ENCODE measurements around the gene TNKS2. TPM values are rescaled to one million over a fixed set of nuclear protein-coding genes. Genes with fewer than 3 reads are reported as not detected.

The TNKS2 gene
- total and polyA plus RNA-seq, 2 donors (not counting 1 experiment from before 2014, with no cell fraction given) = 17.5 to 45.8 TPM

GRCh38 chr10:91787810-91788209, 10.4 kb upstream of the TNKS2 start:
- no peak overlapping the region for H3K4me3 ChIP-seq (ENCODE audit: control extremely low read depth in 1 of 5, extremely low read depth in 1 of 5, insufficient read depth in 1 of 5, low read depth in 2 of 5, low read length in 4 of 5)
- 100% methylated on average over 2 of the region's 2 CpGs for WGBS (ENCODE audit: insufficient coverage)
- H4K20me1 ChIP-seq (ENCODE audit: control insufficient read depth, insufficient read depth, low read length, poor library complexity, severe bottlenecking) = no peaks in the 10 kb centered on the region
- H2AFZ ChIP-seq (ENCODE audit: insufficient read depth, low read depth, low read length, poor library complexity, severe bottlenecking) = no peak overlapping the region
- H3K79me2 ChIP-seq (ENCODE audit: control insufficient read depth, insufficient read depth, low read length) = no peaks in the 10 kb centered on the region
- H3K9ac ChIP-seq (ENCODE audit: low read length) = no peak overlapping the region
- Mint-ChIP-seq H3K4me3 (no peak overlapping the region), H3K4me1 (no peaks in the 10 kb centered on the region), H3K27ac (no peak overlapping the region), H3K27me3 (no peaks in the 10 kb centered on the region), H3K9me3 (ENCODE audit: insufficient read depth) (no peaks in the 10 kb centered on the region)
- ATAC-seq (ENCODE audit: low read depth) (no peak), DNase-seq (no peak)
- intact Hi-C loops (cut with micrococcal nuclease) = no loop called here
- H3K4me2 ChIP-seq (replicated peaks; ENCODE audit: low read depth, low read length, poor library complexity, severe bottlenecking) = no peak overlapping the region
- TF ChIP-seq CTCF (IDR thresholded peaks at IDR 0.05) = no peak
- TF ChIP-seq EZH2 (IDR thresholded peaks at IDR 0.05; ENCODE audit: borderline replicate concordance, insufficient read depth, low read depth, low read length, poor library complexity, severe bottlenecking) = no peak
- ChIA-PET POLR2A (no interaction called here), CTCF (no interaction called here)
- H3K36me3 ChIP-seq (replicated peaks in 1 of 2; ENCODE audit: control extremely low read depth in 1 of 2, control insufficient read depth in 1 of 2, extremely low read depth in 1 of 2, insufficient read depth in 2 of 2, low read length in 1 of 2) = no peaks in the 10 kb centered on the region
- no peak overlapping the region for H3K27ac ChIP-seq (ENCODE audit: low read length in 2 of 2)
- H3K9me3 ChIP-seq (ENCODE audit: control extremely low read depth in 1 of 3, control insufficient read depth in 2 of 3, insufficient read depth in 1 of 3, low read length in 2 of 3) = no peaks in the 10 kb centered on the region
- no peaks in the 10 kb centered on the region for H3K4me1 ChIP-seq (ENCODE audit: control insufficient read depth in 2 of 2, insufficient read depth in 2 of 2, low read length in 2 of 2)
- no peaks in the 10 kb centered on the region for H3K27me3 ChIP-seq (replicated peaks in 1 of 4; ENCODE audit: control extremely low read depth in 1 of 4, control insufficient read depth in 3 of 4, insufficient read depth in 4 of 4, low read length in 3 of 4)

- Mint-ChIP-seq H3K4me1 (no peaks in the 10 kb centered on the region), H3K27ac (no peak overlapping the region), H3K27me3 (no peaks in the 10 kb centered on the region), H3K9me3 (ENCODE audit: insufficient read depth) (no peaks in the 10 kb centered on the region), H3K4me3 (no peak overlapping the region)
- H3K36me3 ChIP-seq (replicated peaks in 1 of 2; ENCODE audit: control extremely low read depth in 1 of 2, control insufficient read depth in 1 of 2, extremely low read depth in 1 of 2, insufficient read depth in 2 of 2, low read length in 1 of 2) = no peaks in the 10 kb centered on the region
- H2AFZ ChIP-seq (ENCODE audit: insufficient read depth, low read depth, low read length, poor library complexity, severe bottlenecking) = no peak overlapping the region
- ChIA-PET CTCF (no interaction called here), POLR2A (no interaction called here)
- no peak overlapping the region for H3K27ac ChIP-seq (ENCODE audit: low read length in 2 of 2)
- no peak overlapping the region for H3K9ac ChIP-seq (ENCODE audit: low read length)
- no peak for TF ChIP-seq EZH2 (IDR thresholded peaks at IDR 0.05; ENCODE audit: borderline replicate concordance, insufficient read depth, low read depth, low read length, poor library complexity, severe bottlenecking)
- no peak for TF ChIP-seq CTCF (IDR thresholded peaks at IDR 0.05)
- H3K27me3 ChIP-seq (replicated peaks in 1 of 4; ENCODE audit: control extremely low read depth in 1 of 4, control insufficient read depth in 3 of 4, insufficient read depth in 4 of 4, low read length in 3 of 4) = no peaks in the 10 kb centered on the region
- DNase-seq (no peak), ATAC-seq (ENCODE audit: low read depth) (no peak)
- H3K4me2 ChIP-seq (replicated peaks; ENCODE audit: low read depth, low read length, poor library complexity, severe bottlenecking) = no peak overlapping the region
- no peaks in the 10 kb centered on the region for H4K20me1 ChIP-seq (ENCODE audit: control insufficient read depth, insufficient read depth, low read length, poor library complexity, severe bottlenecking)
- no peaks in the 10 kb centered on the region for H3K4me1 ChIP-seq (ENCODE audit: control insufficient read depth in 2 of 2, insufficient read depth in 2 of 2, low read length in 2 of 2)
- intact Hi-C loops (cut with micrococcal nuclease) = no loop called here
- WGBS (ENCODE audit: insufficient coverage) = 95% methylated on average over 4 of the region's 5 CpGs
- no peaks in the 10 kb centered on the region for H3K79me2 ChIP-seq (ENCODE audit: control insufficient read depth, insufficient read depth, low read length)
- no peaks in the 10 kb centered on the region for H3K9me3 ChIP-seq (ENCODE audit: control extremely low read depth in 1 of 3, control insufficient read depth in 2 of 3, insufficient read depth in 1 of 3, low read length in 2 of 3)
- H3K4me3 ChIP-seq (ENCODE audit: control extremely low read depth in 1 of 5, extremely low read depth in 1 of 5, insufficient read depth in 1 of 5, low read depth in 2 of 5, low read length in 4 of 5) = no peak overlapping the region
Measured at GRCh38 chr10:91788527-91788926, 9.7 kb upstream of the TNKS2 start.

Measured in B cell (primary cell).